NCI-H2171 (cell line): Measurements from ENCODE around the gene ATP2C2.
"Not testable (repeated sequence)": the region's sequence is repeated elsewhere in the genome, so short reads cannot be mapped to it uniquely, and the experiment has no call there.

Experiments used
- DNase-seq: peaks from one replicate; lab custom pipeline; 2025; lab: John Stamatoyannopoulos, UW

ATP2C2 gene

DNA sequence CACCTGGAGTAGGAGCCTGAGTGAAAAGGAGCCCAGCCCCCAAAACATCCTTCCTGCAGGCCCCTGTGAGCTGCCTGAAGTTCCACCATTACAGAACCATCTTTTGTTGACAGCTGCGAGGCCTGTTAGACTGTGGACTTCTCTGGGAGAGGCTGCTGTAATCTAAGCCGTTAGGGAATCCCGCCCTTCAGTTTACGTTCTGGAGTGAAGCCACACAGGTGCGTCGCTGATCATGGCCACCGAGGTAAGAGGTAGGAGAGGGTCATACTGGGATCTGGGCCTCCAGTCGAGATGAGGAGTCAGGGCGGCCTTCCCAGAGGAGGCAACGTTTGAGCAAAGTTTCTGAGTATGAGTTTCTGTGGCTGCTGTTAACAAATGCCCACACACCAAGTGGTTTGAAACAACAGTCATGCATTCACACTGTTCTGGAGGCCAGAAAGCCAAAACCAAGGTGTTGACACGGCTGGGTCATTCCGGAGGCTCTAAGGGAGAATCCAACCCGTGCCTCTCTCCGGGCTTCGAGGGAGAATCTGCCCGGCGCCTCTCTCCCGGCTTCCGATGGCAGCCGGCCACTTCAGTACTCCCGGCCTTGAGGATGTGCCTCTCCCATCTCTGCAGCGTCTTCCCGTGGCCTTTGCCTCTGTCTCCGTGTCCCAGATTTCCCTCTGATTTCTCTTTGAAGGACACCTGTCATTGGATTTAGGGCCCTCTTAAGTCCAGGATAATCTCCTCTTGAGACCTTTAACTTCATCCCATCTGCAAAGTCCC lies 26.6 kb upstream of the ATP2C2 start:
- no peak for DNase-seq

DNA sequence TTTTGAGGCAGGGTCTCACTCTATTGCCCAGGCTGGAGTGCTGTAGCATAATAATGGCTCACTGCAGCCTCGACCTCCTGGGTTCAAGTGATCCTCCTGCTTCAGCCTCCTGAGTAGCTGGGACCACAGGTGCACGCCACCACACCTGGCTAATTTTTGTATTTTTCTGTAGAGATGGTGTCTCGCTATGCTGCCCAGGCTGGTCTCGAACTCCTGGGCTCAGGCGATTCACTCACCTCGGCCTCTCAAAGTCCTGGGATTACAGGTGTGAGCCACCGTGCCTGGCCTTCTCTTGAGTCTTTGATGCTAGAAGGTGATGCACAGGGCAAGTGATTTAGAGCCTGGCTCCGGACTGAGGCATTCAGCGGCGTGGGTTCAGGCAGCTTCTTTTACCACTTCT lies 24.5 kb upstream of the ATP2C2 start:
- DNase-seq = not testable (repeated sequence)

DNA sequence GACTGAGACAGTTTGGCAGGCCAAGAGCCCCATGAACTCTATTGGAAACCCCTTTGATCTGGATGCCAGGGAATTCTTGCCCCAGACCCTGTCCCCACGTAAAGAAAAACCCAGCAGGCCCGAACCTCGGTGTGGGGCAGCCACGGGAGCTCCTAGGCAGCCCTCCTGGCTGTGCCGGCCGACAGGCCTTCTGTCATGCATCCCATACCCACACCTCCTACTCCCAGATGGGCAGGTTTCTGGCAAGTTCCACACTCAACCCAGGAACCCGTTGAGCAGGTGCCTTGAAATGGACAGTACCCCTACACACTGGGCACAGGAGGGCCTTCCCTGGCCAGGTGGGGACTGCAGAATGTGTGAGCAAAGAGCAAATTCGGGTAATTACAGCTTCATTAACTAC lies 23.6 kb upstream of the ATP2C2 start:
- no peak for DNase-seq

DNA sequence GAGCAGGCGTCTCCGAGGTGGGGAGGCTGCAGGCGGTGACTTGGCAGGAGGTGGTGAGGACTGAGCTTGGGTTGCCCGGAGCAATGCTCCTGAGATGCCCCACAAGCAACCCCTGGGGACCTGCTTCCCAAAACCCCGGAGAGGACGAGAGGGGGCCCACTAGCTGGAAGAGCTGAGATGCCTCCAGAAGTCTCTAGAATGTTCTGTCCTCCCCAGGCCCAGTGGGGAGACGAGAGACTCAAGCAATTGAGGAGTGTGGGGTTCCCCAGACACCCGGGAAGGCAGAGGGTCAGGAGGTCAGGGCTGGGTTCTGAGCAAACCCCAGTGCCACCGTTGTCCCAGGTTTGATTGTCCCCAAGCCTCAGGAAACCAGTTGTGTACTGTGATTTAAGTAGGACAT lies 21.2 kb upstream of the ATP2C2 start:
- DNase-seq = no peak

DNA sequence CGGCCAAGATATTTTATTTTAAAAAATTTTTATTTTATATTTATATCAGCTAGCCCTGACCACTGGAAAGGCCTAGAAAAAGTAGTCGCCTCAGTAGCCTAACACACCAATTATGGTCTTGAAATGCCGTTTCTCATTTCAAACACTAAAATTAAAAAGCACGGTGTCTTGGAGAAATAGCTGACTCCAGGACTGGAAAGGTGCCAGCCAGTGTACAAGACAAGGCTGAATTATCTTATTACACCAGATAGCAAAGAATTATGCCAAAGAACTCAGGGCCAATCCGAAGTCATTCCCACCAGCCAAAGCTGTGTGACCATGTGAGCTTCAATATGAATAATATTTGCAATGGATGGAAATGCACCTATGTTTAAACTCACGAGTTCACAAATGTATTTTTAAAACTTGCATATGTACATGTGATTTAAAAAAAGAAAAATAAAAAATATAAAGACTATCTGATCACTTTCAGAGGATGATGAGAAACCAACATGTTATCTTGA lies 19.9 kb upstream of the ATP2C2 start:
- DNase-seq = no peak

DNA sequence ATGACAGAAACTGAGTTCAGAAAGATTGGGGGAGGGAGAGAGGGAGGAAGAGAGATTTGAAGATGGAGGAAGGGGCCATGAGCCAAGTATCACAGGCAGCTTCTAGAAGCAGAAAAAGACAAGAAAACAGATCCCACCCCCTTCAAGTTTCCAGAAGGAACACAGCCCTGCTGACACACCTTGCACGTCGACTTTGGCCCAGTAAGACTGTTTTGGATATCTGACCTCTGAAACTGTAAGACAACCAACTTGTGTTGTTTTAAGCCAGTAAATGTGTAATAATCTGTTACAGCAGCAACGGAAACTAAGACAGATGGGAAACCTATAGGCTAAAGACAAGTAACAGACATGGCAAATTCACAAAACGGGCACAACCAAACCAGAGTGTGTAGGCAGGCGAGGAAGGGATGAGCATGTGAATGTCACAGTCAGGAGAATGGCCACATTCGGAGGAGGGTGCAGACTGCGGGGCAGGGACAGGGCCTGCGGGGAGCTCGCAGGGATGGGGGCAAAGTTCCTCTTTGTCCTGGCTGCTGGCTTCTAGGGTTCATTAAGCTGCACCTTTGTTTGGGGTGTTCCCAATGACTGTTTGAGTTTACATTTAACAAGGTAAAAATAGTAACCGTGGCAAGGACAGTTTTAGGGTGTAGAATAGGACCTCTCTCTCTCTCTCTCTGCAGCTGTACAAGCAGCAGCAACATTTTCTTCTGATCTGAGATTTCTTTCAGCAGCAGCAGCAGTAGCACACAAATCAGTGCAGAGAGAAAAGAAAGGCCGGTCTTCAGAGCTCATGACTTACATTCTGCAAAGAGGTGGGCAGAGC lies 18.3 kb upstream of the ATP2C2 start:
- no peak for DNase-seq

DNA sequence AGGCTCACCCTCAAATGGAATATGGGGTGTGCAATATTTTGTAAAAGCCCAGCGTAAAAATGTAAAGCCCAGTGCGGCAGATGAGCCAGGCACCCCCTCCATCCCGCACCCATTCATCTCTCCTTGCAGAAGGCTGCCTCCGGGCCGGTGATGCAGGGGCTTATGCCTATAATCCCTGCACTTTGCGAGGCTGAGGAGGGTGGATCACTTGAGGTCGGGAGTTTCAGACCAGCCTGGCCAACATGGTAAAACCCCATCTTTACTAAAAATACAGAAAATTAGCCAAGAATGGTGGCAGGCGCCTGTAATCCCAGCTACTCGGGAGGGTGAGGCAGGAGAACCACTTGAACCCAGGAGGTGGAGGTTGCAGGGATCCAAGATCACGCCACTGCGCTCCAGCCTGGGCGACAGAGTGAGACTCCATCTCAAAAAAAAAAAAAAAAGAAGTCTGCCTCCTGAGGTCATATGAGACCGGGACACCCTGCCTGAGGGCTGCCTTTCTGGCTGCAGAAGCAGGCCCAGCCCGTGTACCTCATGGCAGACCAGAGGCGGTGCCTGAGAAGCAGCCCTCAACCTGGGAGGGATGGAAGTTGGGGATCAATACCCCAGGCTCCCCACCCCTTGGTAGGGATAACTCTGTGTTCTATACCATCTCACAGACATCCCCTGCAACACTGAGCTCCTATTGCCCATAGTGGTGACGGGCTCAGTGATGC lies 17.5 kb upstream of the ATP2C2 start:
- DNase-seq = no peak

DNA sequence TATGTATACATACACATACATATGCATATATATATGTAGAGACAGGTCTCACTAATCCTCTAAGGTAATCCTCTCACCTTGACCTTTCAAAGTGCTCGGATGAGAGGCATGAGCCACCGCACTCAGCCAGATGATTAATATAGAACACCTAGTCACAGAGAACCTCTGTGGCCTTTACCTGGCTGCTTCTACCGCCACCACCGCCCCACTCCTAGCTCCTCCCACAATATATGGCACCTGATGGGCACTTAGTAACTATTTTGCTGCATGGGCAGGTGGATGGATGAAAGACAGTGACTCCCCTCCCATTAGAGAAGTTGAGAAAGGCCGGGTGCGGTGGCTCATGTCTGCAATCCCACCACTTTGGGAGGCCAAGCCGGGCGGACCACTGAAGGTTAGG lies 16.7 kb upstream of the ATP2C2 start:
- DNase-seq = no peak

DNA sequence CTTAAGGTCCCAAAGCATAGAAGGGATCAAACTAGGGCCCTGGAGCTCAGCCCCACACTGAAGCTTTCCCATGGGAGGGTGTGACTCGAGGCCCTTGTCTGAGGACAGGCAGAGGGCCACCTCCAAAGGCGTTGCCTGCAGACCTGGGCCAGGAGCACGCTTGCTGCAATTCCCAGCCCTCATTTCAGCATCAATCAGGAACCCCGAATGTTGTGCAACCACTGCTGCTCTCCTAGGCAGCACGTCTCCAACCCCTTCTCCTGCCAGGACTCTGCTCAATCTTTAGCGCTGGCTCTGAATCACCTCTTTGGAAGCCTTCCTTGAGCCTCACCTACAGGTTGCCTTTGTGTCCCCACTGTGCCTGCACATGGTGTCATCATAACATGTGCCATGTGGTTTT lies 14.0 kb upstream of the ATP2C2 start:
- DNase-seq = no peak

DNA sequence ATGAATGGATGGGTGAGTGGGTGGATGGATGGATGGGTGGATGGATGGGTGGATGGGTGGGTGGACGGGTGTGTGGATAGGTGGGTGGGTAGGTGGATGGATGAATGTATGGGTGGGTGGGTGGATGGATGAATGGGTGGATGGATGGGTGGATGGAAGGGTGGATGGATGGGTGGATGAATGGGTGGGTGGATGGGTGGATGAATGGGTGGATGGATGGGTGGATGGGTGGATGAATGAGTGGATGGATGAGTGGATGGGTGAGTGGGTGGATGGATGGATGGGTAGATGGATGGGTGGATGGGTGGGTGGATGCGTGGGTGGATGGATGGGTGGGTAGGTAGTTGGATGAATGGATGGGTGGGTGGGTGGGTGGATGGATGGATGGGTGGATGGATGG lies 13.2 kb upstream of the ATP2C2 start:
- DNase-seq = no peak

DNA sequence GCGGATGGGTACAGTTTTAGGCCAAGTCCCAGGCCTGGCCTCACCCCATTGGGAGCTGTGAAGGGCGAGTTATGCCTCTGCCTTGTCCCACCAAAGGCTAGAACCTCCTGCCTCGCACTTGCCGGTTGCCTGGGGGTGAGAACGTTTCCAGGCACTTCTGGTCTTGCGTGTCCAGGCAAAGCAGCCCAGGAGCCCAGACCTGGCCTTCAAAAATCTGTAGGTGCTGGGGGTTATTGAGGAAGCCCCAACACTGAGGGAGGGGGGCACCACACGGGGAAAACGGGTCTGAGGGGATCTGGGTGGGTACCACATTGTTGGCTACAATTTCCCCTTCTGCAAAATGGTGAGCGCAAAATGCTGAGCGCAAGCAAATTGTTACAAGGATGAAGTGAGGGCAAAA lies 12.2 kb upstream of the ATP2C2 start:
- no peak for DNase-seq

DNA sequence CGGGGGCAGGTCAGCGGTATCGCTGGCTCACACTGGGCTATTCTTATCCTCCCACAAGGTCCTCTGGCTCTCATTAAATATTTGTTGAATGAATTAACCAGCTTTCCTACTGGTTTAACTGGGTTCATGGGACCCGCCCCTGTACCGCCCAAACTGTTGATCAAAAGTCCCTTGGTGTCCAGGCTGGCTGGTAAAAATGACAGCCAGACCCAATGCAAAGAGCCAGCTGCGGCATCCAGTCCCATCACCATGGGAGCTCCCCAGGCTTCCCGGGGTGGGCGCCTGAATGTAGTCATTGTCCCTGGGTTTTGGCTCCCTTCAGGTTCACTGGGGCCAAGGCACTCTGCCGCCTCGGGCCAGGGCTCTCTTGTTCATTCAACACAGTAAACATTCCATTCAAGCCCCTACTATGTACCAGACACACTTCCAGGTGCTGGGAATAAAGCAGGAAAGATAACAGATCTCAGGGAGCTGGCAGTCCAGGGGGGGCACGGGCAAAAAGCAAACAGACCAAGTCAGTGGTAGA lies 11.7 kb upstream of the ATP2C2 start:
- DNase-seq = no peak

DNA sequence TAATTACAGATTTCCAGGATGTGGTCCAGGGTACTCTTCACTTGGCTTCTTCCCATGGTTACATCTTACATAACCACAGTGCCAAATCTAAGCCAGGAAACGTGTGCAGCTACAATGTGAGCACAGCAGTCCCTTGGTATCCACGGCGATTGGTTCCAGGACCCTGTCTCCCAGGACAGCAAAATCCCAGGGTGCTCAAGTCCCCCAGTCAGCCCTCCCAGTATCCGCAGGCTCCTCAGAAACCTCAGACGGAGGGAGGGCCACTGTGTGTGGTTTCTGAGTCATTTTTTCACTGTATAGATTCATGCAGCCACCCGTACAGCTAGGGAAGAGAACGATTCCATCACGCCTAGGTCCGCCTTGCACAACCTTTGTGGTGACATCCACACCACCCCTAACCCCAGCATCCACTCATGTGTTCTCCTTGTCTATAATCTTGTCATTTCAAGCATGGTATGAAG lies 11.1 kb upstream of the ATP2C2 start:
- no peak for DNase-seq

DNA sequence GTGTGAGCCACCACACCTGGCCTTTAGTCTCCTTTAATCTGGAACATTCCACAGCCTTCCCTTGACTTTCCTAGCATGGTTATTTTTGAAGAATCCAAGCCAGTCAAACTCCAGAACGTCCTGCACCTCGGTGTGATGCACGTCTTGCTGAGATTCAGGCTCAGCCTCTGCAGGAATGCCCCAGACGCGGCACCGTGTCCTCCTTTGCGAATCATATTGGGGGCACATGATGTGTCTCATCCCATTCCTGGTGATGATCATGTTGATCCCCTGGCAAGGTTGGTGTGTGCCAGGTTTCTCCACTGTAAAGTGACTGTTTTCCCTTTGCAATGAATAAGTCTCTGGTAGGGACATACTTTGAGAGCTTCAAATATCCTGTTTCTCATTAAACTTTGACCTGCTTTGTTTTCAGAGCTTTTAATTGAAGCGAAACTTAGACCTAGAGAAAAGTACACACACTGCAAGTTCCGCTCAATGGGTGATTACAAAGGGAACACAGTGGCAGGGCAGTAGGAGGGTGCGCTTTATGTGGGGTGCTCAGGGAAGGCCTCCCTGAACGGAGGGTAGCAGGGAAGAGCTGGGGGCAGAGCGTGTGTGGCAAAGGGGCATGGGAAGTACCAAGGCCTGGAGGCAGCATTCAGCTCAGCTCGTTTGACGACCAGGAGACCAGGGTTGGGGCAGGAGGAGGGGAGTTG lies 9.6 kb upstream of the ATP2C2 start:
- no peak for DNase-seq

DNA sequence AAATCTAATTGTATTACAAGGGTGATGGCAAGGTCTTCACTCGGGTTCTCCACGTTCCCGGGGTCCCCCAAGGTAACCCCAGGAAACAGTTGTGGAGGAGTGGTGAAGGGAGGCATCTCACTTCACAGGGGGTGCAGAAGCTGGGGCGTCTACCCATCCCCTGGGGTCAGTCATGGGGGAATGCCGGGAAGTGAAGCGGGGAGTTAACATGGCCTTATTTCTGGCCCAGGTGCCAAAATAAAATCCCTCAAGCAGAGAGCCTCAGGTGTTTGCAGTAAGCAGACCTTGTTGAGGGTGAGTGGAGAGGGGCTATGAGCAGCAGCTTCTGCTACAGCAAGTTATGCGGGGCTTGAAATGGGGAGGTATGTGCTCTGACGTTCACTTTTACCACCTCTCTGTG lies 9.0 kb upstream of the ATP2C2 start:
- DNase-seq = no peak

DNA sequence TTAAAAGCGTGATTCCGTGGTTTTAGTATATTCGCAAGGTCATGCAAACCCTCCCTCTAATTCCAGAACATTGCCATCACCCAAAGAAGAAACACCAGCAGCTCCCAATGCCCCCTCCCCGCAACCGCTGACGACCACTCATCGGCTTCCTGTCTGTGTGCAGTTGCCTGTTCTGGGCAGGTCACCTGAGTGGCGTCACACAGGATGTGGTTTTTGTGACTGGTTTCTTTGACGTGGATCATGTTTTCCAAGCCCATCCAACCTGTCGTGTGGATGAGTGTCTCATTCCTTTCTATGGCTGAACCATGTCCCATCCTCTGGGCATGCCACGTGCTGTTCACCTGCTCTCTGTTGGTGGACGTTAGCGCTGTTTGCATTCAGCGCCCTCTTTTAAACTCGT lies 8.2 kb upstream of the ATP2C2 start:
- no peak for DNase-seq

DNA sequence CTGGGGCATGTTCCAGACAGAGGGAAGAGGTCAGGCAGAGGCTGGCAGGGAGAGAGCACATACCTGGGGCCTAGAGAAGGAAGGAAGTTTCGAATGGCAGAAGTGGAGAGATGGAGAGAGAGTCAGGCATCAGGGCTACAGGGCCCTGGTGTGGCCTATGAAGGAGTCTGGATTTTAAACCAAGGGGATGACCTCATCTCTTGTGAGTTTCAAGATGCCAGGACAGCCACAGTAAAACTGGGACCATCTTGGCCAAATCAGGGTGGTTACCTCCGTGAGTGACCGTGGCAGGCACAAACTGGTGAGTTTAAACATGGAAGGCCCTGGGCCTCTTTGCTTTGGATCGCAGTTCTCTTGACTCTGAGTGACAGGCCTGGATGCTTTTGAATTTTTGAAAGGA lies 7.6 kb upstream of the ATP2C2 start:
- DNase-seq = no peak

DNA sequence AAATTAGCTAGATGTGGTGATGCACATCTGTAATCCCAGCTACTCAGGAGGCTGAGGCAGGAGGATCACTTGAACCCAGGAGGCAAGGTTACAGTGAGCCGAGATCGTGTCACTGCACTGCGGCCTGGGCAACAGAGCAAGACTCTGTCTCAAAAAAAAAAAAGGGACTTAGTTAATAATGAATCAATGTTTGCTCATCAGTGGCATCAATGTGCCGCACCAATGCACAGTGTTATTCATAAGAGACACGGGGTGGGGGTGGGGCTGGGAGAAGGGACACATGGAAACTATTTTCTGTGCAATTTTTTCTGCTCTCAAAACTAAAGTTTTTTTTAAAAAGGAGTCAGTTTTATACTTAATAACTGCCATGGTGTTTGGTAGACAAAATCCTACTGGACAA lies 6.8 kb upstream of the ATP2C2 start:
- DNase-seq = no peak

DNA sequence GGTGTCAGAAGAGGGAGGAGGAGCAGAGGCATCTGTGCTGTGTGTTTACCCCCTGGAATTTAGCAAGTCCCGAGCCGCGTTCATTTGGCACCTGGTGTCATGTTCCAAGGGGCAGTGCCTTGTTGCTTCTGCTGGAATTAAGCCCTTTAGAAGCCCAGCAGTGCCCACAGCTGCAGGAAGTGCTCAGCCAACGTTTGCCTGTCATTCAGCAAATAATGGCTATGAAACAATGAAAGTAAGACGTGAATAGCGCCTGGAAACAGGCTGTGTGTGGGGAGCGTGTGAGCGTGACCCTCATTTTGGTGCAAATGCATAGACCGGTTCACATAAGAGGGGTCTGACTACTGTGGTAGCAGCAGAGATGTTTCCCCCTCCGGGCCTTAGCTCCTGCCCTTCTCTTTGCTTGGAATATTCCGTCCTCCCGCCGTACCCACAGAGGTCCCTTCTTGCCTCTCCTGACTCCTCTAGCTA lies 5.8 kb upstream of the ATP2C2 start:
- DNase-seq = no peak

DNA sequence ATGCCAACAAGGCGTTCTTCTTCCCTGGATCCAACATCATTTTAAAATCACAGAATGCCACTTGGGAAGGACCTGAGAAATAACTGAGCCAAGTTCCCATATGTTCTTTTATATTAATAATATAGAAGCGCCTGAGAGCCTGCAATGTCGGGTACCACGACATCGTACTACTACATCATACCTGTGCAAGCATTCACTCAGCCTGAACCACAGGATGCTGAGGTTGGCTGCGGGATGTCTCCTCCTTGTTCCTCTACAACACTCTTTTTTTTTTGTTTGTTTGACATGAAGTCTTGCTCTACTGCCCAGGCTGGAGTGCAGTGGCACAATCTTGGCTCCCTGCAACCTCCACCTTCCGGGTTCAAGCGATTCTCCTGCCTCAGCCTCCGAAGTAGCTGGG lies 2.1 kb upstream of the ATP2C2 start:
- DNase-seq = no peak

DNA sequence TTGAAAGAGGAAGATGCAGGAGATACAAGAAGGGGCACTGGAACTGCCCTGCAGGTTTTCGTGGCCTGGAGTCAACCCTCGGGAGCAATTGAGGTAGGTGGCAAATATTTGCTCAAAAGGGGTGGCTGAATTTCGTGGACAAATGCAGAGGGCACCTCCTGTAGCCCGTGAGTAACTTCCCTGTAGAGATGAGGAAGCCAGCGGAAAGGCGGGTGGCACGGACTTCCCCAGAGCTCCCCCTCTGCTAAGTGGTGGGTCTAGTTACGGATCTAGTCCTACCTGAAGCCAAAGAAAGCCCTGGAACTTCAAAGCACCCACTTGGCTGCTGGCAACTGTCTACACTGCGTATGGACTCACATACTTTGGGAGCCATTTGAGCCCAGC lies 1.0 kb upstream of the ATP2C2 start:
- DNase-seq = no peak
